AG04449 (cell line): ENCODE measurements around the gene IBA57.

Experiments
- CTCF ChIA-PET: fragments of 350-600 bp; formaldehyde crosslinking; extraction: SDS; loops from one replicate; lab custom pipeline; 2021; ENCODE audit warnings: antibody characterized with exemption; lab: Yijun Ruan, JAX
- POLR2A ChIA-PET: fragments of 400-600, 350-600 bp; formaldehyde crosslinking; extraction: SDS; loops from one replicate; lab custom pipeline; 2020; ENCODE audit warnings: antibody characterized with exemption, inconsistent platforms; lab: Yijun Ruan, JAX
- DNase-seq: peaks from one replicate; pipeline ENCODE4 v3.0.0-alpha.2; 2010; ENCODE audit warnings: low read depth, low spot score
- H3K4me3 ChIP-seq: 2 replicates; pipeline ENCODE4 v1.5.1; 2011; ENCODE audit warnings: low read depth, mild to moderate bottlenecking, control low read depth, low read length
- CTCF ChIP-seq: IDR thresholded peaks from one replicate; pipeline ENCODE4 v1.5.1; 2011; ENCODE audit warnings: mild to moderate bottlenecking, moderate library complexity, low read length, control low read depth, inconsistent platforms; ENCODE audit not compliant: insufficient read depth; ENCODE audit errors: missing control alignments

The IBA57 gene

GRCh38 chr1:228176024-228176395 is 10.4 kb downstream of the IBA57 start:
- CTCF ChIA-PET, result interaction anchor here (6.8 kb wide), 1 partner anchor 9 kb away, joined by 47 read pairs; the partner anchor contains the start of gene IBA57
- no peak for DNase-seq
- H3K4me3 ChIP-seq, result no peak overlapping the region
- no peak for TF ChIP-seq CTCF
- POLR2A ChIA-PET, result no interaction called here

- TF ChIP-seq CTCF, result no peak
- ChIA-PET POLR2A (no interaction called here), CTCF (interaction anchor here (0.7 to 6.8 kb wide), 2 partner anchors 10 to 41 kb away, joined by 3 to 47 read pairs; partner anchors contain the start of gene IBA57)
- no peak overlapping the region for H3K4me3 ChIP-seq
- DNase-seq, result no peak
Measured at GRCh38 chr1:228176461-228177182, 11.0 kb downstream of the IBA57 start.

- no peak for DNase-seq
- no peak for TF ChIP-seq CTCF
- ChIA-PET CTCF (interaction anchor here (0.7 to 6.8 kb wide), 2 partner anchors 11 to 41 kb away, joined by 3 to 47 read pairs; partner anchors contain the start of gene IBA57), POLR2A (interaction anchor here (0.8 kb wide), 1 partner anchor 11 kb away, joined by 3 read pairs; the partner anchor contains the start of gene IBA57)
- H3K4me3 ChIP-seq, result no peak overlapping the region
Measured at GRCh38 chr1:228177183-228177475, 11.5 kb downstream of the IBA57 start.

- TF ChIP-seq CTCF, result no peak
- no peak for DNase-seq
- ChIA-PET CTCF (interaction anchor here (6.8 kb wide), 1 partner anchor 11 kb away, joined by 47 read pairs; the partner anchor contains the start of gene IBA57), POLR2A (interaction anchor here (0.8 kb wide), 1 partner anchor 12 kb away, joined by 3 read pairs; the partner anchor contains the start of gene IBA57)
- H3K4me3 ChIP-seq, result no peak overlapping the region
Measured at GRCh38 chr1:228177721-228178710, 12.4 kb downstream of the IBA57 start.

- TF ChIP-seq CTCF, result no peak
- no peak overlapping the region for H3K4me3 ChIP-seq
- ChIA-PET CTCF (interaction anchor here (6.8 kb wide), 1 partner anchor 12 kb away, joined by 47 read pairs; the partner anchor contains the start of gene IBA57), POLR2A (no interaction called here)
- no peak for DNase-seq
Measured at GRCh38 chr1:228178737-228179684, 13.4 kb downstream of the IBA57 start.
